SK-MEL-5 (cell line): ENCODE data around the gene CTRL. TPM values are rescaled to one million over a fixed set of nuclear protein-coding genes. Genes with fewer than 3 reads are reported as not detected.

ENCODE experiments used
- DNase-seq: peaks from one replicate; pipeline ENCODE4 v3.0.0-alpha.2; 2016; ENCODE audit warnings: low read depth, low spot score
- in situ Hi-C: cut with HindIII; loops from 2 replicates; pipeline ENCODE4 v1.10.0; 2016; ENCODE audit warnings: low sequenced_read_pairs, high pct_unique_total_duplicates, low pct_unique_long_range_greater_than_20kb
- small RNA-seq, 2 experiments: library from RNA; depleted of rRNA; stranded (forward); fragments of <200 nt; gene quantifications; one replicate each; pipeline ENCODE3, GENCODE V24; 2014
- total RNA-seq: library from RNA; depleted of rRNA; stranded (reverse); fragments of >200 nt; shearing (Covaris generic); gene quantifications from 2 replicates; pipeline ENCODE4 v1.2.3, GENCODE V29; 2014; rRNA removed

The CTRL gene
- total RNA-seq, 1 experiment from 2014 or later: 2.6 TPM

DNA sequence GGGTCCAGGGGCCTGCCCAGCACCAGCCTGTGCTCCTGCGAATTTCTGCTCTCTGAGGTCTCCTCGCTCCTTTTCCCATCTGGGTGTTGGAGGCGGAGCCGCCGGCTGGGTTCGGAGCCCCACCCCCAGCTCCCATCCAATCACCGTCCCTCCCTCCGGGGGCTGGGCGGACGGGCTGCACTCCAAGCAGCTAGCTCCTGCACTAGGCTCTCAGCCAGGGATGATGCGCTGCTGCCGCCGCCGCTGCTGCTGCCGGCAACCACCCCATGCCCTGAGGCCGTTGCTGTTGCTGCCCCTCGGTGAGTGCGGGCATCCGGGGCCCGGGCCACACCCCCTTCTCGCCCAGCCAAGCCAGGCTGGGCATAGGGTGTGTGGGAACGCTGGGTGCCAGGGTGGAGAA, 47.0 kb downstream of the CTRL start, which contains the start of gene NRN1L:
Gene NRN1L, plus strand, starts transcription at position 202 of the 400 bp plus-strand sequence. Its CDS starts 19 bp downstream, at position 221.
- in situ Hi-C loops: no loop called here
- DNase-seq: peak; percentile 56

DNA sequence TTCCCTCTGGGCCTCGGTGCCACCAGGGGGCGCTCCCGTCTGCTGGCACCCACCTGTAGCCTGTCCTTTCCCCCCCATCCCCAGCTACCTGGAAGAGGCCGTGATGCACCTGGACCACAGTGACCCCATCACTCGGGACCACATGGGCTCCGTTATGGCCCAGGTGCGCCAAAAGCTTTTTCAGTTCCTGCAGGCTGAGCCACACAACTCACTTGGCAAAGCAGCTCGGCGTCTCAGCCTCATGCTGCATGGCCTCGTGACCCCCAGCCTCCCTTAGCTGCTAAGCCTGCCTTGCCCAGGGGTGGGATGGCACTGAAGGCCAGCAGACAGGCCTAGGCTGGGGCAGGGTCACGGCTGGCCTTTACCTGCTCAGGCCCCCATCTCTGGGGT, 47.8 kb downstream of the CTRL start:
- DNase-seq: peak; percentile 56
- in situ Hi-C loops: no loop called here

- DNase-seq: no peak
- in situ Hi-C loops: no loop called here
These were observed 48.4 kb downstream of the CTRL start for GRCh38 chr16:67883146-67883871.

DNA sequence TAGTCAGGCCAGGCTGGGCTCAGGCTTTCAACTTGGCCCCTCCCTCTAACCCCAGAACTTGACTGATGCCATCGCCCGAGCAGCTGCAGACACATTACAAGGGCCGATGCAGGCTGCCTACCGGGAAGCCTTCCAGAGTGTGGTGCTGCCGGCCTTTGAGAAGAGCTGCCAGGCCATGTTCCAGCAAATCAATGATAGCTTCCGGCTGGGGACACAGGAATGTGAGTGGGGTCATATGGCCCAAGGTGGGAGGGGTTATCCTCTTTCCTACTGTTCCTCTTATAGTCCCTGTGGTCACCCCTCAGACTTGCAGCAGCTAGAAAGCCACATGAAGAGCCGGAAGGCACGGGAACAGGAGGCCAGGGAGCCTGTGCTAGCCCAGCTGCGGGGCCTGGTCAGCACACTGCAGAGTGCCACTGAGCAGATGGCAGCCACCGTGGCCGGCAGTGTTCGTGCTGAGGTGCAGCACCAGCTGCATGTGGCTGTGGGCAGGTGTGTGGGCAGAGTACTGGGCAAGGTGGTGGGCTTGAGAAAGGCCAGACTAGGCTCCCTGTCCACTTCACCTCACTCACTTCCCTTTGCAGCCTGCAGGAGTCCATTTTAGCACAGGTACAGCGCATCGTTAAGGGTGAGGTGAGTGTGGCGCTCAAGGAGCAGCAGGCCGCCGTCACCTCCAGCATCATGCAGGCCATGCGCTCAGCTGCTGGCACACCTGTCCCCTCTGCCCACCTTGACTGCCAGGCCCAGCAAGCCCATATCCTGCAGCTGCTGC, 49.1 kb downstream of the CTRL start:
- no peak for DNase-seq
- in situ Hi-C loops: no loop called here

- in situ Hi-C loops: no loop called here
These were observed 50.0 kb downstream of the CTRL start for GRCh38 chr16:67881621-67882161.

GRCh38 chr16:67880584-67880983, 51.1 kb downstream of the CTRL start:
- no peak for DNase-seq
- in situ Hi-C loops: no loop called here

More at GRCh38 chr16:67881621-67882161, 50.0 kb downstream of the CTRL start:
- DNase-seq: no peak

DNA sequence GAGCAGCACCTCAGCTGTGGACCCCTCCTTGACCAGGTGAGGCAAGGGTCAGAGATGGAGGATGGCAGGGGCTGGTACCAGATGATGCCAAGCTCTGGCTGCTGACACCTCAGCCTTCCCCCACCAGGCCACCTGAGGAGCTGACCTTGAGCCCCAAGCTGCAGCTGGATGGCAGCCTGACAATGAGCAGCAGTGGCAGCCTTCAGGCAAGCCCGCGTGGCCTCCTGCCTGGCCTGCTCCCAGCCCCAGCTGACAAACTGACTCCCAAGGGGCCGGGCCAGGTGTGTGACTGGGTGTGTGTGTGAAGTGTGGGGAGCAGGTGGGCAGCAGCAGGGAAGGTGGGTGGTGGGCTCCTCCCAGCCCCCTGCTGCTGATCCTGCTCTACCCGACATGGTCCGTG, 51.7 kb downstream of the CTRL start:
- in situ Hi-C loops: no loop called here
- DNase-seq: no peak

Small RNA genes within 50 kb of the gene (small RNA-seq; reads per million reads assigned to genes)
- 0 reads per million in 2 experiments for gene NRN1L

Other genes with a start within 250 kb of the CTRL start
- 10.5 and 13.4 TPM in 2 replicates for gene GFOD2, start 212.5 kb downstream of the CTRL start, total RNA-seq
- 7.4 and 8.3 TPM in 2 replicates for gene RANBP10, start 125.3 kb downstream of the CTRL start, total RNA-seq
- gene TSNAXIP1, start 125.0 kb downstream of the CTRL start, total RNA-seq: 0.26 and 0.35 TPM in 2 replicates
- gene THAP11, start 89.5 kb downstream of the CTRL start, total RNA-seq: 33.3 and 37.8 TPM in 2 replicates
- 67.0 and 76.6 TPM in 2 replicates for gene NUTF2, start 84.9 kb downstream of the CTRL start, total RNA-seq
- 10.2 and 11.0 TPM in 2 replicates for gene CENPT, start 84.2 kb downstream of the CTRL start, total RNA-seq
- 22.8 and 26.3 TPM in 2 replicates for gene EDC4, start 58.8 kb downstream of the CTRL start, total RNA-seq
- gene NRN1L, start 47.0 kb downstream of the CTRL start, total RNA-seq: not detected in 2 replicates
- gene PSKH1, start 38.6 kb downstream of the CTRL start, total RNA-seq: 7.8 and 9.2 TPM in 2 replicates
- 22.4 and 24.0 TPM in 2 replicates for gene PSMB10, start 5.0 kb upstream of the CTRL start, total RNA-seq
- gene LCAT, start 12.3 kb upstream of the CTRL start, total RNA-seq: 0.63 and 1.8 TPM in 2 replicates
- gene SLC12A4, start 36.8 kb upstream of the CTRL start, total RNA-seq: 10.3 and 14.3 TPM in 2 replicates
- gene DPEP3, start 48.6 kb upstream of the CTRL start, total RNA-seq: not detected in 2 replicates
- not detected in 2 replicates for gene DPEP2, start 67.6 kb upstream of the CTRL start, total RNA-seq
- not detected in 2 replicates for gene DPEP2NB, start 84.0 kb upstream of the CTRL start, total RNA-seq
- 19.6 and 24.3 TPM in 2 replicates for gene DDX28, start 91.4 kb upstream of the CTRL start, total RNA-seq
- 18.5 and 18.6 TPM in 2 replicates for gene DUS2, start 91.4 kb upstream of the CTRL start, total RNA-seq
- 13.8 and 16.6 TPM in 2 replicates for gene NFATC3, start 153.5 kb upstream of the CTRL start, total RNA-seq